Activated CD4-positive, alpha-beta T cell treated with anti-CD3 and anti-CD28 coated beads, Interleukin-2, amount 50 U/mL, for 16 hours (primary cell): ENCODE results near the gene OSBPL1A.
A peak's percentile ranks its signal among the peaks of the same experiment; 100 is the strongest.

Source experiments
- DNase-seq: peaks from one replicate; pipeline ENCODE4 v3.0.0-alpha.2; 2020

Gene OSBPL1A

DNA sequence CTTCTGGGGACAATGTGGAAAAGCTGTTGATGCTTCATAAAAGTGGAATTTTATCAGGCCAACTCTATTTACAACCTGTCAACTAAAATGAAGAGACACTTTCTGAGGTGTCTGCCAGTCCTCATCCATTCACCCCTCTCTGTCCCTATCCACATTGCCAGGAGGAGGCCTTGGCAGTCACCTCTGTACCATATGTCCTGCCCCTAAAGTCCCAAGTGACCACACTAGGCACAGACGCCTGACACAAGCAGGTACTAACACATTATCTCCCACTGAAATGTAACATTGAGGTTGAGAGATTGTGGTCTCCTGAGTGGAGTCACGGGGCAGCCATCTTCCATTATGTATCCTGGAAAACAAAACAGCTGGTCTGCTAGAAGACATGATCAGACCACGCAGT, 71.4 kb downstream of the OSBPL1A start:
- DNase-seq, result no peak

- no peak for DNase-seq
Observed at GRCh38 chr18:24322584-24323136, 75.0 kb downstream of the OSBPL1A start.

DNA sequence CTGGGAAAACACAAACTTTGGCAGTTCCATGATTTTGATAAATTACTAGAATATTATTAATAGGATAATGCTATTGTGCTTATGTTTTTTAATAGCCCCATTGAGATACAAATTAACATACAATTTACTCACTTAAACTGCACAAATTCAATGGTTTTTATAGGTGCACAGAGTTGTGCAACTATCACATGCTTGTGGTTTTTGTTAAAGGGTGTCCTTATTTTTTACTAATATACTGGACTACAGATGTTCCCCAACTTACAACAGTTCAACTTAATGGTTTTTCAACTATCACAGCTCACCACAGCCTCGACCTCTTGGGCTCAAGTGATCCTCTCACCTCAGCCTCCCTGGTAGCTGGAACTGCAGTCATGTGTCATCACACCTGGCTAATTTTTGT, 76.6 kb downstream of the OSBPL1A start:
- DNase-seq, result no peak

- DNase-seq, result no peak
Observed at GRCh38 chr18:24319757-24320156, 77.9 kb downstream of the OSBPL1A start.

DNA sequence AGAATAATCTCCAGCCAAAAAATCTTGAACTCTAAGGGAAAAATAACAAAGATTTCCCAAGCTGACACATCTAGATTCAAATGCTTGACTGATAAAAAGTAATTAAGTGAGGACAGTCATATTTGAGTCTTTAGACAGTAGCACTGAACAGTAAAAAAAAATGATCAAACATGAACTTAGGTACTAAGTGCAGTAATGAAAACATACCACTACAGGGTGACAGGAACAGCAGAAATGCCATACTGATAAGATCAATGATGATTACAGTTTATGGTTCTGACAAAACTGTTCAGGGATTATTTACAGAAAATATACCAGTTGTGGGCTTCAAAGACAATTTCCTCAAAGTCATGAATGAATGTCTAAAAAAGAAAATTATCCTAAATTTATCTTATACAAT, 80.3 kb downstream of the OSBPL1A start:
- DNase-seq, result no peak

DNA sequence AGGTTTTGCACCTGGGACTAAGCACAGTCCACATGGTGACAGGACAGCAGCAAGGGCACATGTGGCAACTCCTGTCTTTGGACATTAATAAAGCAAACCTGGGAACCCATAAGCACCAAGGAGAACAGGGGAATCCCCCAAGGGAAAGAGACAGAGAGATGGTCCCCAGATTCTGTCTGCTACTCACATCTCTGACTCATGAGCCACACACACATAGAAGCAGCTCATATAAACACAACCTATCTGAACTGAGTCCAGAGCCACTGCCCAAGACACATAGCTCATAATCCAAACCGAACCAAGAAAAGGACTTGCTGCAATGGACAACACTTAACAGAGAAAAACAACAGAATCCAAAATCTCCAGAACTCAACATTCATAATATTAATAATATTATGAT, 82.5 kb downstream of the OSBPL1A start:
- DNase-seq, result no peak

DNA sequence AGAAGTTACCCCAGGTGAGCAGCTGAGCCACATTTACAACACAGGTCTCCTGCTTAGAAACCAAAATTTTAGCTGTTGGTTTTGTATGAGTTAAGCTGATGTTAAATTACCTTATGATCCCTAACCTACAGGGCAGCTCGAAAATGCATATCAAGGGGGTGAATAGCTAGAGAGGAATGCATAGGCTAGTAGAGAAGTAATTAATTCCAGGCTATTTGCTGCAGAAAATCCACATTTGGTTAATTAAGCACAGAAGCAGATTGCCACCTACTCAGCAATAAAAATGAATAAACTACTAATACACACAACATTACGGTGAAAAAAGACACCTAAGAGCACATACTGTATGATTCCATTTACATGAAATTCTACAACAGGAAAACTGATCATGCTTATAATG, 91.4 kb downstream of the OSBPL1A start:
- no peak for DNase-seq

- DNase-seq, result no peak
Observed at GRCh38 chr18:24300703-24301102, 96.9 kb downstream of the OSBPL1A start.

DNA sequence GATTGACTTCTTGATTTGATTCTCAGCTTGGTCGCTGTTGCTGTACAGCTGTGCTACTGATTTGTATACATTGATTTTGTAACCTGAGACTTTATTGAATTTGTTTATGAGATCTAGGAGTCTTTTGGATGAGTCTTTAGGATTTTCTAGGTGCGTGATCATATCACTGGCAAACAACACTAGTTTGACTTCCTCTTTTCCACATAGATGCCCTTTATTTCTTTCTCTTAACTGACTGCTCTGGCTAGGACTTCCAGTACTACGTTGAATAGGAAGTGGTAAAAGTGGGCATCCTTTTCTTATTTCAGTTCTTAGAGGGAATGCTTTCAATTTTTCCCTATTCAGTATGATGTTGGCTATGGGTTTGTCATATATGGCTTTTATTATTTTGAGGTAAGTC, 101.3 kb downstream of the OSBPL1A start:
- no peak for DNase-seq

DNA sequence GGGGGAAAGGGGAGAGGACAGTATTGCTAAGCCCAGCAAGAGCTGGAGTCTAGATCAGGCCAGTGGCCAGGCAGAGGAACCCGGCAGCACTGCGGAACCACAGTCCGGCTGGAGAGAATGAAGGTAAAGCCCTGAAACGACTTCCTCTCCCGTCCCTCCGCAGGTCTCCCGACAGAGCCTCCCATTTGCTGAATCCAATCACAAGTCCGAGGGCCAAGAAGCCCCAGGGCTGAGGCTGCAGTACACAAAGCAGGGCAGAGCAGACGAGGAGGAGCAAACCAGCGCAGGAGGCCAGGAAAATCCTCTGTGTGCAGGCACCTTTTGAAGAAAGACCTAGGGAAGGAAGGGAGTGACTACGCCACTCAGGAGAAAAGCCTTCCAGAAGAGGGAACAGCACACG, 104.4 kb downstream of the OSBPL1A start:
- DNase-seq, result no peak

DNA sequence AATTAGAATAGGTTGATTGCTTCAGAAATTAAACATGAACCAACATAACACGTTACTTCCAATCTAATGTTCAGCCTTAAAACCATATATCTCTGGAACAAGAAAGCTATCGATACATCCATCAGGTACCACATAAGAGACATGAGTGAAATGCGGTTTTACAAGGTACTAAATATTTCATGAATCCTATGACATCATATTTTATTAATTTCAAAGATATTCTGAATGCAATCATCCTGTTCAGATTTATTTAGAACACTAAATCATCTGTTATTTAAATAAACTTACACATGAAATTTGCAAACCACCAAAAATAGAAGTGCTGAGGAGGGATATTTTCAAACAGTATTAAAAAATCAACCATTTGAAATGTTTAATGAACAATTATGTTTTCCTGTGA, 119.0 kb downstream of the OSBPL1A start:
- DNase-seq, result no peak

DNA sequence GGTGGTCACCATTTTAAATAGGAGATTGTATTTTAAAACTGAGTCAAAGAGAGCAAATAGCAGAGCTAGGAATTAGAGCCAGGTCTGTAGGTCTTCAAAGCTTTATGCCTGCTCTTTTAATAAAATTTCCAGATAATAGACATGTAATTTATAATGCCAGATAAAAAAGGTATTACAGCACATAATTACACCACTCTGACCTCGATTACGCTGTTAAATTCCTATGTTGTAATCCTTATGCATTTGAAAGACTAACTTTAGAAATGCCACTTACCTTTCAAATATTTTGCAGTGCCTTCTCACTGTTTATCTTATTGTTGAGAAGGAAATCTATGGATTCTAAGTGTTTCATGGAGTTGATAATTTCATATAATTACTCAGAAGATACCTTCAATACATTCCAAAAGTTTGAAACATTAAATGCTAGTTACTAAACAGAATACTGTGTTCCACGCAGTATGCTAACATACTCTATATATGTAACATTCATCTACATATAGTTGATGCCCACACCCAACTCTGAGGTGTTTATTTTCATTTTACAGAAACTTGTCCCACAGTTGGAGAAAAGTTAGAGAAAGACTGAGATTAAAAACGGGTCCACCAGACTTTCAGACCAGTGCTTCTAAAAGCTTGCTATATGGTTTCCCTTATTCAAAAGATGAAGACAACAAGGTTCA, 120.0 kb downstream of the OSBPL1A start:
- no peak for DNase-seq

DNA sequence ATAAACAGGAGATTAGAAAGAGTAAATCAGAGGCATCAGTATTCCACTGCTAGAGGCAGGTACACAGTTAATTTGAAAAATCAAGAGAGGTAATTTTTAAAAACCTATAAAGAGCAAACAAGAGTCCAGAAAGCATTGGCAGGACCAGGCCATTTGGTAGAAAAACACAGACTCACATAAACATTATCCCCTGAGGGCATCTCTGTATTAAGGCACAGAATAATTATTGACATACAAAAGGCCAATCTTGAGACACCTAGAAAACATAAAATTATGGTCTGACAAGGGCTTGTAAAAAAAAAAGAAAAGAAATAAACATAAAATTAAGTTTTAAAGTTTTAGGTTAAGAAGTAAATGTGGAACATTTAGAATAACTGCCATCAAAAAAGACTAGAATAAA, 120.6 kb downstream of the OSBPL1A start:
- DNase-seq, result no peak

GRCh38 chr18:24274837-24275236, 122.8 kb downstream of the OSBPL1A start:
- no peak for DNase-seq

DNA sequence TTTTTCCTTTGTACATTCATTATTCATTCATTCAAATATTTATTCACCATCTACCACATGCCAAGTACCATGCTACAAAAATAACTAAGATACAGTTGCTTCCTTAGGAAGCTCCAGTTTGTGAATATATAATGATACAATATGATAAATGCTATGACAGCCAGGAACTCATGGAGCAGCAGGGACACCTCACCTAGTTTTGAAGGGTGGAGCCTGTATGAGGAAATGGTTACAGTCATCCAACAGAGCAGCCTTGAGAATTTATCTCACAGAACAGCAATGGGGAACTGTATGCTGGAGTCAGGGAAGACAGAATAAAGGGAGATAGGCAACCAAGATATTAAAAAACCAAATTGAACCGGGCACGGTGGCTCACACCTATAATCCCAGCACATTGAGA, 124.0 kb downstream of the OSBPL1A start:
- no peak for DNase-seq

DNA sequence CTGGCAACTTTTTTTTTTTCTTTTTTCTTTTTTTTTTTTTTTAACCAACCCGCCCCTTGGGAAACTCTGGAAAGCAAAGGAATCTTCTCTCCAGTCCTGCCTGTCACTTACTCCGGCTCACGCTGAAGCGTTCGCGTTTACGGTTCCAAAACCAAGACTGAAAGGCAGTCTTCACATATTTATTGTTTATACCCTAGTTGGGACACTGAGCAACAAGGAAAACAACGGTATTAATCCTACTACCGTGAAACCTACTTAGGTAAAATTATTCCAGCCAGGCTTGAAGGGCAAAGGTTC, 125.4 kb downstream of the OSBPL1A start:
- no peak for DNase-seq

DNA sequence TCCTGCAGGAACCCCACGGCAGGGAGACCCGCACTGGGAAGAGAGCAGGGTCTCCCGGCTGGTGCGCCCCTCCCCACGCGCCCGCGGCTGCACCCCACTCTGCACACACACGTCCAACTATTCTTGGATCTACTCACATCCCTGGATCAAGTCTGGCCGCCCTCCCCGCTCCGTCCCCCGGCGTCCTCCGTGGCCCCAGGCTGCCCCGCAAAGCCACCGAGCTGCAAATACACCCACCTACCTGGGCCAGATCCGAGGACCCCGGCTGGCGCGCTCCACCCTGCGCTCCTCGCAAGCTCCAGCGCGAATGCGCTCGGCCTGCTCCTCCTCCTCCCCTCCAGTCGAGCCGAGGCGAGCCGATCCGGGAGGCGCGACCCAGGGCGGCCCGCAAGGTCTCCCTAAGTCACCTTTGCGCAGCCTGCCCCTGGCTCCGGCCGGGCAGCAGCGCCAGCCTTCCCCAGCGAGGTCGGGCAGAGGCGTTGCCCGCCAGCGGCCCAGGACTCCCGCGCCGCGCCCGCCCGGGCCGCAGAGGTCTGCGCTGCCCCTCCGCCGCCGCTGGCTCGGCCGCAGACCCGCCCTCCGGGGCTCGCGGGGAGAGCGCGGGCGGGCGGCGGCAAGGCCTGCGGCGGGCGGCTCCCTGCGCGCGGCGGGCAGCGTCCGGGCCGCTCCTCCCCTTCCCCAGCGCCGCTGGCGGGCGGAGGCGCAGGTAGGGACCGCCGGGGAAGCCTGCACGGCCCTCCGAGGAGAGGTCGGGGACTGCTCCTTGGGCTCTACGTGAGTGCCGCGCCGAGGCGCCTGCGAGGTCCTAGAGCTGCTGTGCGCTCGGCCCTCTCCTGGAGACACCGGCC, 126.0 kb downstream of the OSBPL1A start:
- DNase-seq, result peak; percentile 42

DNA sequence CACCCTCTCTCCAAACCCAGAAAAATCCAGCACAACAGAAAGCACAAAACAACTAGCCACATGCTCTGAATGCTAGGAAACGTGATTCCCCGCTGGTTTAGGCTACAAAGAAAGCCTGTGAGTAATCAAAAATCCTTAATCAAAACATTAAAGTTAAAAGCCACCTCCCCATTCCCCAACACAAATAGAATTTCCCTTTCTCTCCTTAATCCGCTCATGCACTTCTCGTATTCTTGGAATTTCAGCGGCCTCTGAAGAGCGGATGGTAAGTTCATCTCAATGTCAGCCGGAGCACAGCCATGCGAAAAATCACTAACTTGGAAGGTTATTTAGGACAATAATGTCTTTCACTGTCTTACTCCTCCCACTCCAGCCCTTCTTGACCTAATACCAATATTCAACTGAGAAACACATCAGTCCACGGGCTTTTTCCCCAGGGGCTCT, 126.7 kb downstream of the OSBPL1A start:
- no peak for DNase-seq

DNA sequence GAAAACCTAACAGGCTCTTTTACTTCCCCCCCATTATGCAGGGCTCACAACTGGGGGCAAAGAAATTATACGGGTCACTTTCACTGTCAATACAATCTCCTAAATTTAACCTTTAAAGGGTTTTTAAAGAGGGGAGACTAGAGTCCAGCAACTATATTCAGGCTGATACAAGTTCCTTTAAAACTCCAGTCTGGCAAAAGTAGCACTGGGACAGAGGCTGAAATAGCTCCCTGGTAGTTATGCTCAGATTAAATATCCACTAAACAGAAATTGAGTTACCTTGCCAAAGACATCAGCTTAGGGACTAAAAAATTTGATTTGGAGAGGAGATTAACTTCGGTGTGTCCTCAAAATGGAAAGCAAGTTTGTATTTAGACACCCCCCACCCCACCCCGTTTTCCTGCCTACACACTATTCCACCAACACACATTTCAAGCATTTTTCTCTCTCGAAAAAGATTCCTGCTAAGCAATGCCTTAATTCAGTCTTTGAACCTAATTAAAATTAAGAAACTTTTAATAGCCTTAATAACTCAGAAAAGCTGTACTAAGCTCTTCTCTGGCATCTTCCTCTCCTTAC, 127.2 kb downstream of the OSBPL1A start:
- no peak for DNase-seq

DNA sequence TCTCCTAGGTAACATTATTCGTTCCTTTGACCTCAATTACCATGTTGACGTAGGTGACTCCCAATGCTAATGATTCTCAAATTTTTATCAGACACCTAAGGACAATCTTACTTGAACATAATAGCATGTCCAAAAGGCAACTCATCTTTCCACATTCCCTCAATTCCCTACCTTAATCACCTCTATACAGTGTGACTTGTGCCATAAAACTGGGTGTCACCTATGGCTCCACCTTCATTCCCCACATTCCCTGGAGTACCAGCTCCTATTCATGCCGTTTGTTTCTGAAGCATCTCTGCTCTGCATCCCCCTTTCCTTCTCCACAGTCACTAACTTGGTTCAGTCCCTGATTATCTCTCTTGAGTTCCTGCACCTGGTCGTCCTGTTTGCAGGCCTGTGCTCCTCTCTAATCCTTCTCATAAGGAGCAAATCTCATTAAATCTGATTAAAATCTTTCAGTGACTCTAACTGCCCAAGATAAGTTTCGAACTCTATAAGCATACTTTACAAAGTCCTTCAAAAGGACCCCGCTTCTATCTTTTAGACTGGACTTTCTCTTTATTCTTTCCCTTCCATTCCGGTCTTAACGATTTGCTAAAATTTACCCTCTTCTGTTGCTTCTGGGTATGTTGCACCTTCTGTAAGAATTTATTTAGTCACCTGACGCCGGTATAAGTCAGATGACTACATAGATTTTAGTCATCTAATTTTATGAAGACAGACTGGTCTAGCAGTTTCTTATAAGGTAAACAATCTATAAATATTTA, 128.7 kb downstream of the OSBPL1A start:
- DNase-seq, result no peak

DNA sequence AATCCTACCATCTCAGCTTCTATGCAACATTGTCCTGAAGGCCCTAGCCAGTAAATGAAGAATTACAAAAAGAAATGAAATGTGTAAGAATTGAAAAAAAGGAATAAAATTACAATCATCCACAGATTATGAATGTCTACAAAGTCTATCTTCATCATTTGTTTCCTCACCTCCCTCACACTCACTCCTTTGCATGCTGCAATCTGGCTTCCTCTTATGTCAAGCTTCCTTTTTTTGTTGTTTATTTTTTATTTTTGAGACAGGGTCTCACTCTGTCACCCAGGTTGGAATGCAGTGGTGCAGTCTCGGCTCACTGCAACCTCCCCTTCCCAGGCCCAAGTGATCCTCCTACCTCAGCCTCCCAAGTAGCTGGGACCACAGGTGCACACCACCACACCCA, 129.7 kb downstream of the OSBPL1A start:
- DNase-seq, result no peak

GRCh38 chr18:24266131-24266530, 131.5 kb downstream of the OSBPL1A start:
- no peak for DNase-seq

GRCh38 chr18:24265502-24266064, 132.0 kb downstream of the OSBPL1A start:
- DNase-seq, result no peak
